Measurements from ENCODE around the gene PACS2. TPM values are rescaled to one million over a fixed set of nuclear protein-coding genes. Genes with fewer than 3 reads are reported as not detected.

Gene PACS2
- total RNA-seq, 3 donors from 2014 or later (not counting 1 experiment from before 2014, with no cell fraction given) = 58.4 to 76.5 (median 69.2) TPM

DNA sequence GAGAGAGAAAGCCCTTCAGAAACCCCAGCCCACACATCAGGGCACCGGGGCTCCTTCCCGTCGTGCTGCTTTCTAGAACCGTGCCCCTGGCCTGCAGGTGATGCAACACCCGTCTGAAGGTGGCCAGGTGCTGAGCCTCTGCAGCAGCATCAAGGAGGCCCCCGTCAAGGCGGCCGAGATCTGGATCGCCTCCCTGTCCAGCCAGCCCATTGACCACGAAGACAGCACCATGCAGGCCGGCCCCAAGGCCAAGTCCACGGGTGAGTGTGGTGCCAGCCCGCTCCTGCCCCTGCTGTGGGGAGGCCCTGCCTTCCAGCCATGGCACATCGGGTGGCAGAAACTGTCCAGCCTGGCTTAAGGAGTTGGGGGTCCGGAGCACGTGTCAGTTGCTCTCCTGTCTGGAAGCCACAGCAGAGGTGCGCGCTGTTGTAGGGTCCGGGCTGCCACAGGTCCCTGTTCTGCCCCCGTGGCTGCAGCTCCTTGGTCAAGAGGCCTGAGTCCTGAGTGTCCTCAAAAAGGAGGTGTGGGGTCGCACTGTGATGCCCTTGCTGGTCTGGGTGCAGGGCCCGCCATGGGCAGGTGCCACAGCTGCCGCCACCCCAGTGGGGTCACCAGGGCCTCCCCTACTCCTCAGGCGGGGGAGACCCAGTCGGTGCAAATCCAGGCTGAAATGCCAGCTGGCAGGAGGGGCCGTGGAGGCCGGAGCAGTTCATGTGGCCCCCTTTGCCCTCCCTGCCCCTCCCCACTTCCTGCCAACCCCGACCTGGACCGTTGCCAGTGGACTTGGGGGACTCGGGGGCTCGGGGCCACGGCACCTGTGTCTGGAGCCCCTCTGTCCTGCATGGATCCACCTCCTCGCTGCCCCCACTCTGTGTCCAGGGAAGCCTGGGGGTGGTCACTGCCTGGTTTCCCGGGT is 52.8 kb downstream of the PACS2 start:
- Mint-ChIP-seq H3K4me3 (no peak overlapping the region), H3K4me1 (peaks cover 12 to 15% of the 10 kb centered on the region in 2 donors), H3K27me3 (ENCODE audit: low read depth in 2 of 2) (no peaks in the 10 kb centered on the region), H3K36me3 (no peaks in the 10 kb centered on the region), H3K9me3 (no peaks in the 10 kb centered on the region), H3K27ac (no peak overlapping the region)
- no peaks in the 10 kb centered on the region for H3K27me3 ChIP-seq (ENCODE audit: control insufficient read depth, insufficient read depth, low read length)
- intact Hi-C loops (cut with micrococcal nuclease) = no loop called here
- 96% methylated on average over 34 of the region's 34 CpGs for WGBS (ENCODE audit: insufficient coverage)
- H3K27ac ChIP-seq (ENCODE audit: low read length) = no peak overlapping the region
- TF ChIP-seq, protein P1, sequence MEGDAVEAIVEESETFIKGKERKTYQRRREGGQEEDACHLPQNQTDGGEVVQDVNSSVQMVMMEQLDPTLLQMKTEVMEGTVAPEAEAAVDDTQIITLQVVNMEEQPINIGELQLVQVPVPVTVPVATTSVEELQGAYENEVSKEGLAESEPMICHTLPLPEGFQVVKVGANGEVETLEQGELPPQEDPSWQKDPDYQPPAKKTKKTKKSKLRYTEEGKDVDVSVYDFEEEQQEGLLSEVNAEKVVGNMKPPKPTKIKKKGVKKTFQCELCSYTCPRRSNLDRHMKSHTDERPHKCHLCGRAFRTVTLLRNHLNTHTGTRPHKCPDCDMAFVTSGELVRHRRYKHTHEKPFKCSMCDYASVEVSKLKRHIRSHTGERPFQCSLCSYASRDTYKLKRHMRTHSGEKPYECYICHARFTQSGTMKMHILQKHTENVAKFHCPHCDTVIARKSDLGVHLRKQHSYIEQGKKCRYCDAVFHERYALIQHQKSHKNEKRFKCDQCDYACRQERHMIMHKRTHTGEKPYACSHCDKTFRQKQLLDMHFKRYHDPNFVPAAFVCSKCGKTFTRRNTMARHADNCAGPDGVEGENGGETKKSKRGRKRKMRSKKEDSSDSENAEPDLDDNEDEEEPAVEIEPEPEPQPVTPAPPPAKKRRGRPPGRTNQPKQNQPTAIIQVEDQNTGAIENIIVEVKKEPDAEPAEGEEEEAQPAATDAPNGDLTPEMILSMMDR (IDR thresholded peaks at IDR 0.05) = no peak
- peaks cover 7% of the 10 kb centered on the region for H3K36me3 ChIP-seq (ENCODE audit: control insufficient read depth, insufficient read depth, low read length)
- peaks cover 20% of the 10 kb centered on the region for H3K4me1 ChIP-seq (ENCODE audit: control insufficient read depth, insufficient read depth, low read length)
- H3K9me3 ChIP-seq (ENCODE audit: control insufficient read depth, insufficient read depth, low read length) = no peaks in the 10 kb centered on the region
- H3K4me3 ChIP-seq (ENCODE audit: low read length) = no peak overlapping the region
- ATAC-seq (no peak), DNase-seq (no peak)

DNA sequence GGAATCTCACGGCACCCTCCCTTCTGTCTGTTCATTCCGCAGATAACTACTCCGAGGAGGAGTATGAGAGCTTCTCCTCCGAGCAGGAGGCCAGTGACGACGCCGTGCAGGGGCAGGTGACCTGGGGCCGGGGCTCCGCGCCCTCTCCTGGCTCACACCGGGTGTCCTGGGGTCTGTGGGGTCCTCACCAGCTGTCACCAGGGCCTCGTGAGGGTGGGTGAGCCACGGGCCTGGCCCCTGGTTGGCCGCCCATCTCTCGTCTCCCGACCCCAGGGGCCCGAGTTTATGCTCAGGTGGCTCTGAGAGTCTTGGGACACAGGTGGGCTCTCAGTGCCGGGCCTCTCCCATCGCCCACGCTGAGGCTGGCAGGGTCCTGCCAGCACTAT is 53.5 kb downstream of the PACS2 start:
- DNase-seq (no peak), ATAC-seq (no peak)
- H3K27ac Mint-ChIP-seq = no peak overlapping the region
- Histone ChIP-seq H3K36me3 (ENCODE audit: control insufficient read depth, insufficient read depth, low read length) (peaks cover 7% of the 10 kb centered on the region), H3K27me3 (ENCODE audit: control insufficient read depth, insufficient read depth, low read length) (no peaks in the 10 kb centered on the region), H3K4me1 (ENCODE audit: control insufficient read depth, insufficient read depth, low read length) (peaks cover 20% of the 10 kb centered on the region), H3K4me3 (ENCODE audit: low read length) (no peak overlapping the region), H3K9me3 (ENCODE audit: control insufficient read depth, insufficient read depth, low read length) (no peaks in the 10 kb centered on the region), H3K27ac (ENCODE audit: low read length) (no peak overlapping the region)
- intact Hi-C loops (cut with micrococcal nuclease) = no loop called here
- peaks cover 12 to 15% of the 10 kb centered on the region in 2 donors for H3K4me1 Mint-ChIP-seq
- no peaks in the 10 kb centered on the region for H3K27me3 Mint-ChIP-seq (ENCODE audit: low read depth in 2 of 2)
- H3K4me3 Mint-ChIP-seq = no peak overlapping the region
- TF ChIP-seq, protein P1 (IDR thresholded peaks at IDR 0.05) = no peak
- no peaks in the 10 kb centered on the region for H3K36me3 Mint-ChIP-seq
- no peaks in the 10 kb centered on the region for H3K9me3 Mint-ChIP-seq
- WGBS (ENCODE audit: insufficient coverage) = 97% methylated on average over 20 of the region's 20 CpGs

DNA sequence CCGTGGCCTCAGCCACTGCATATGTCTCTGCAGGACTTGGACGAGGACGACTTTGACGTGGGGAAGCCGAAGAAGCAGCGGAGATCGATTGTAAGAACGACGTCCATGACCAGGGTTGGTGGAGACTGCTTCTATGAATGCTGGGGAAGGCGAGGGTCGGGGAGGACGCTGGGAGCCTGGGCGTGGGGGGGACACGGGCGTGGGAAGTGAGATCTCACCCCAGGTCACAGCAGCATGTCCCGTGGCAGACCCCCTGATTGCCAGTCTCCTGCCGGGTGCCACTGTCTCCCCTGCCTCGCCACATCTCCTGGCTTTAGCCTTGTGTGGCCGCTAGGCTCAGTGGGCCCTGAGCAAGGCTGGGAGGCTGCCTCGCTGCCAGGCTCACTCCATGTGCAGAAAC is 53.9 kb downstream of the PACS2 start:
- H3K4me1 ChIP-seq (ENCODE audit: control insufficient read depth, insufficient read depth, low read length) = peaks cover 20% of the 10 kb centered on the region
- H3K27ac ChIP-seq (ENCODE audit: low read length) = no peak overlapping the region
- peaks cover 7% of the 10 kb centered on the region for H3K36me3 ChIP-seq (ENCODE audit: control insufficient read depth, insufficient read depth, low read length)
- H3K4me1 Mint-ChIP-seq = peaks cover 12 to 13% of the 10 kb centered on the region in 2 donors
- intact Hi-C loops (cut with micrococcal nuclease) = no loop called here
- H3K36me3 Mint-ChIP-seq = no peaks in the 10 kb centered on the region
- H3K27me3 ChIP-seq (ENCODE audit: control insufficient read depth, insufficient read depth, low read length) = no peaks in the 10 kb centered on the region
- H3K4me3 Mint-ChIP-seq = no peak overlapping the region
- no peaks in the 10 kb centered on the region for H3K9me3 Mint-ChIP-seq
- H3K4me3 ChIP-seq (ENCODE audit: low read length) = no peak overlapping the region
- DNase-seq = no peak
- TF ChIP-seq, protein P1 (IDR thresholded peaks at IDR 0.05) = no peak
- no peaks in the 10 kb centered on the region for H3K27me3 Mint-ChIP-seq (ENCODE audit: low read depth in 2 of 2)
- no peak for ATAC-seq
- WGBS (ENCODE audit: insufficient coverage) = 96% methylated on average over 20 of the region's 20 CpGs
- H3K27ac Mint-ChIP-seq = no peak overlapping the region
- H3K9me3 ChIP-seq (ENCODE audit: control insufficient read depth, insufficient read depth, low read length) = no peaks in the 10 kb centered on the region
